ENCODE measurements around the gene DERL3.
A peak's percentile ranks its signal among the peaks of the same experiment; 100 is the strongest.

DERL3 gene

GRCh38 chr22:23801886-23802377 is 36.9 kb downstream of the DERL3 start:
- no peak for DNase-seq (ENCODE audit: low read depth)

DNA sequence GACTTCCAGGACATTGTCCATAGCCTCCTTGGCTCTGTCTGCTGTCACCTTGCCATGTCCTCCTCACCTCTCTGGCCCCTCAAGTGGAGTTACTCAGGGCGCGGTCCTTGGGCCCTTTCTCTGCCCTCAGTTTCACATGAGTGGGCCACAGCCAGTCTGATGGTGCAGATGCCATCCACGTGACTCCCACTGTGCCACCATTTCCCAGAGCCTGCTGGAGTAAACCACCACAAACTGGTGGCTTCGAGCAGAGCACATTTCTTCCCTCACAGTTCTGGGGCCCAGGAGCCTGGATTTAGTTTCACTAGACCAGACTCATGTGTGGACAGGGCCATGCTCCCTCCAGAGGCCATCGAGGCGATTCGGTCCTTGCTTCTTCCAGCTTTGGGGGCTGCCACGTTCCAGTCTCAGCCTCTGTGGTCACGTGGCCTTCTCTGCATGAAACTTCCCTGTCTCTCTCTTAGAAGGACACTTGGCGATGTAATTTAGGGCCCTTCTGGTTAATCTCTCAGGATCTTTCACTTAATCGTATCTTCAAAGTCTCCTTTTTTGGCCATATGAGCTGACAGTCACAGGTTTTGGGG is 37.5 kb downstream of the DERL3 start:
- DNase-seq (ENCODE audit: low read depth) = no peak

DNA sequence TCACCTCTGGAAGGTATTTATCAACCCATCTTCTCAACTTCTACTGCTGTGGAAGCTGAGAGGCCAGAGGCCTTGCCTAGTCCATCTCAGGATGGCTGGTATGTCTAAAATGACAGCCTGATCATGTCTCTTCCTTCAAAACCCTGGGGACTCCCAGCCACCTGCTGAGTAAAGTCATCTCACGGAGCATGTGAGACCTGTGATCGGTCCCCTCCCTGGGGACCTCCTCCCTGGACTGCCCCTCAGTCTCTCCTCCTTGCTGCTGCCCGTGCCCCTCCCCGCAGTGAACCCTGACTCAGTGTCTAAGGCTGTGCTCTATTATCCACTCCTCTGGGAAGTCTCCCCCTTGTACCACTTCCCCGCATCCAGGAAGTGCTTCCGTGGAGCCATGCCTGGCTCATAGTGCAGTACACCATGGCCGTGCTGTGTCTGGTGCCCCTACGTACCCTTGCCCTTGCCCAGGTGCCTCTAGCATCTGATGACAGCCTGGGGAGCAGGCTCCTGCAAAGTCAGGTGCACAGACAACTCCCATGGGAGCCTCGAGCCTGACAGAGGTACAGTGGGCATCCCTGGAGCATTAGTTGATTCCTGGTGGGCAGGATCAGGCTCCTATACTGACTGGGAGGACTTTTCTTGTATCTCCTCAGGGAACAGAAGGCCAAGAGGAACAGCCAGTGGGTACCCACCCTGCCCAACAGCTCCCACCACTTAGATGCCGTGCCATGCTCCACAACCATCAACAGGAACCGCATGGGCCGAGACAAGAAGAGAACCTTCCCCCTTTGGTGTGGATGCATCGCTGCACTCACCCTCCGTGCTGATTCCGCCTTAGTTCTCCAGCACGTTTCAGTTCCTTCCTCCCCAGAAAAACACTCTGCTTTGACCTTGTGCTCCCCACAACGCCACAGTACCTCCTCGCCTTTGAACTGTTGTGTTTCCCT is 38.2 kb downstream of the DERL3 start:
- DNase-seq (ENCODE audit: low read depth) = no peak

GRCh38 chr22:23796461-23796860 is 42.3 kb downstream of the DERL3 start:
- no peak for DNase-seq (ENCODE audit: low read depth)

DNA sequence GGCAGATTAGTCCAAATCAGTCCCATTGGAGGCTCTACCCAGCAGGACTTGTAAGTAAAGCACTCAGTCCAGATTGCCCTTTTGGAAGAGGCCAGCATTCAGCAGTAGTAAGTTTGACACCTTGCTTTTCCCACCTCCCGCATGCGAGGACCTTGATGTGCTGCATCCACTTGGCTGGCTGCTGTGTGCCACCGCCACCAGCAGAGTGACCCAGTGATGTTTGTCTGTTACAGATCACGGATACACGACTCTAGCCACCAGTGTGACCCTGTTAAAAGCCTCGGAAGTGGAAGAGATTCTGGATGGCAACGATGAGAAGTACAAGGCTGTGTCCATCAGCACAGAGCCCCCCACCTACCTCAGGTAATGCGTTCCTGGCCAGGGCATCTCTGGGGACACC is 45.5 kb downstream of the DERL3 start:
- DNase-seq (ENCODE audit: low read depth) = no peak

DNA sequence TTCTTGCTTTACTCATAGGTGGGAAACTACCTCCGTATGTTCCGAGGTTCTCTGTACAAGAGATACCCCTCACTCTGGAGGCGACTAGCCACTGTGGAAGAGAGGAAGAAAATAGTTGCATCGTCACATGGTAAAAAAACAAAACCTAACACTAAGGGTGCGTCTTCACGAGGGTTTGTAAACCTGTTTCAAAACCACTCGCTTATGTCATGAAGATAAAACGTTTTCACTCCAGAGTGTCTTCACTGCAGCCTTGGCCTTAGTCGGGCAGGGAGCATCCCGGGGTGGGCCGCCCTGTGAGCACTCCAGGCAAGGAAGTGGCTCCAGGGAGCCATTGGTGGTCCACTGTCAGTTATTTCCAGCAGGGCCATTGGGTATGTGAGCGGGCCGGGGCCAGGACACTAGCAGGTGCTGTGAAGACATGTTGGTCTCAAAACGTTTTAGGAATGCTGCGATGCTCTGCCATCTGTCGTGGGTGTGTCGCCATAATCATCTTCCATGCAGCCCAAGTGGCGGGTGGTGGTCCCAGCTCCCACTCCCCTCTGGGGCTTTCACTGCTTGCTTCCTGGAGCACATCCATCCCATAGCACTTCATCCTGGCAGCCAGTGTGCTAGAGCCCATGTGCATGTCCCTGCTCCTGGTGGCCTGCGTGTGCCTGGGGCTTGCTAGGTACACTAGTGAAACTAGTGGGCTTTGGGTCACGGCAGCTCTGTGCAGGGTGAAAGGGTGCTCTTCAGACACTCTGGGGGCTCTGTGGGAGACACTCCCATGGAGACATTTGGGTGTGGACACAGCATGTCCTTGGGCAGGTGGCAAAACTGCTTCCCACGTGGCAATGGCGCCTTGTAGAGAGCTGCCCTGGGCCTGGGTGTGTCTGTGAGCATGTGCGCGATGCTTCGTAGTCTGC is 46.8 kb downstream of the DERL3 start:
- no peak for DNase-seq (ENCODE audit: low read depth)

- DNase-seq (ENCODE audit: low read depth) = peak; percentile 78
These were observed 47.7 kb downstream of the DERL3 start for GRCh38 chr22:23790819-23791737.

GRCh38 chr22:23789638-23790037 is 49.2 kb downstream of the DERL3 start:
- no peak for DNase-seq (ENCODE audit: low read depth)

GRCh38 chr22:23789121-23789520 is 49.7 kb downstream of the DERL3 start:
- no peak for DNase-seq (ENCODE audit: low read depth)

DNA sequence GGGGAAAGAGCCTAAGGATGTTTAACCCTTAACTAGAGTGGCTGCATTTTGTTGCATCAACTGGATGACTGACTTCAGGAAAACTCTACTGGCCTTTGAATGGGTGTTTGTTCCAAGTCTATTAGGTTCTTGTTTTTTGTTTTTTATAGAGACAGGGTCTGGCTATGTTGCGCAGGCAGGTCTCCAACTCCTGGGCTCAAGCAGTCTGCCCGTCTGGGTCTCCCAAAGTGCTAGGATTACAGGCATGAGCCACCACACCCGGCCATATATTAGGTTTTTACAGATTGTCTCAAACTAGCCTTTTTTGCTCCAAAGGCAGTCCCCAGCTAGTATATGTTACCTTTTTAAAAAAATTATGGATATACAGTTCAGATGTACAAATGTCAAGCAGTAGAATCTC is 50.9 kb downstream of the DERL3 start:
- no peak for DNase-seq (ENCODE audit: low read depth)

- DNase-seq (ENCODE audit: low read depth) = no peak
These were observed 51.3 kb downstream of the DERL3 start for GRCh38 chr22:23787600-23787896.

GRCh38 chr22:23786752-23787599 is 51.8 kb downstream of the DERL3 start, which contains the start of gene SMARCB1:
Gene SMARCB1 (plus strand): TSS chr22:23786966. CDS start chr22:23787170, 204 bp downstream.
- peak; percentile 87 for DNase-seq (ENCODE audit: low read depth)

GRCh38 chr22:23786261-23786710 is 52.5 kb downstream of the DERL3 start:
- DNase-seq (ENCODE audit: low read depth) = no peak
